Subcutaneous abdominal adipose tissue (tissue), 5 donors: ENCODE results near the gene REV3L.
"Not testable (repeated sequence)": the region's sequence is repeated elsewhere in the genome, so short reads cannot be mapped to it uniquely, and the experiment has no call there.

Experiments used
- H3K27ac ChIP-seq: one replicate; pipeline ENCODE4 v1.7.0; 2013; ENCODE audit warnings: low read depth, mild to moderate bottlenecking, inconsistent platforms, low read length, moderate library complexity
- H3K27me3 ChIP-seq, 5 donors: one replicate each; pipeline ENCODE4 v1.7.0; 2013; ENCODE audit warnings: low read length in 5 of 5, inconsistent platforms in 1 of 5; ENCODE audit not compliant: control insufficient read depth in 5 of 5, insufficient read depth in 4 of 5
- H3K36me3 ChIP-seq, 5 donors: one replicate each; pipeline ENCODE4 v1.7.0; 2013; ENCODE audit warnings: low read length in 5 of 5; ENCODE audit not compliant: control insufficient read depth in 5 of 5, insufficient read depth in 5 of 5
- H3K4me1 ChIP-seq, 5 donors: one replicate each; pipeline ENCODE4 v1.7.0; 2013; ENCODE audit warnings: low read length in 5 of 5, mild to moderate bottlenecking in 3 of 5, moderate library complexity in 1 of 5; ENCODE audit not compliant: control insufficient read depth in 5 of 5, insufficient read depth in 5 of 5
- H3K4me3 ChIP-seq, 5 donors: one replicate each; pipeline ENCODE4 v1.7.0; 2013; ENCODE audit warnings: low read length in 5 of 5, low read depth in 1 of 5
- H3K9ac ChIP-seq, 5 donors: one replicate each; pipeline ENCODE4 v1.7.0; 2013; ENCODE audit warnings: low read length in 5 of 5, mild to moderate bottlenecking in 4 of 5, moderate library complexity in 3 of 5
- H3K9me3 ChIP-seq, 5 donors: one replicate each; pipeline ENCODE4 v1.7.0; 2013; ENCODE audit warnings: low read length in 5 of 5; ENCODE audit not compliant: control insufficient read depth in 5 of 5
- donor health status: healthy.
- donor health status: healthy.
- donor health status: healthy.
- donor health status: healthy.
- donor health status: healthy.

REV3L gene

DNA sequence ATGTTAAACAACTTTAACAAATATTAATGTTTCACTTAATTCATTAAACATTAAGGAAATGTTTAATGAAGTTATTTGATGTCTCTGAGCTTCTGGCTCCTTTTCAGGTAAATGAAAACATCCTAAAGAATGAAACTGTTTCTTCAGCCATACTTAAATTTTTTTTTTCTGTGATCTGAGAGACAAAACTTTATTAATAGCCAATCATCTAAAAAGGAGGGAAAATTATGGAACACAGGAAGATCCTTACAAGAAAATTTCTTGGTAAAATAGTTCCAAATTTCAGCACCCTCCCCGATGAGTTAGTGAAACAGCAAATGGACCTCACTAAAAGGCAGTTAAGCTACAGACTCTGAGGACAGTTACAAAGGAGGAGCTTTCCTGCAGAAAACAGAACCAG, 185.2 kb downstream of the REV3L start:
- H3K4me1 ChIP-seq = no peaks in the 10 kb centered on the region
- no peaks in the 10 kb centered on the region for H3K9me3 ChIP-seq
- H3K9ac ChIP-seq = no peak overlapping the region
- no peak overlapping the region for H3K27ac ChIP-seq
- H3K36me3 ChIP-seq = peaks cover 6 to 28% (median 15%) of the 10 kb centered on the region in 5 donors
- no peaks in the 10 kb centered on the region for H3K27me3 ChIP-seq
- no peak overlapping the region for H3K4me3 ChIP-seq

DNA sequence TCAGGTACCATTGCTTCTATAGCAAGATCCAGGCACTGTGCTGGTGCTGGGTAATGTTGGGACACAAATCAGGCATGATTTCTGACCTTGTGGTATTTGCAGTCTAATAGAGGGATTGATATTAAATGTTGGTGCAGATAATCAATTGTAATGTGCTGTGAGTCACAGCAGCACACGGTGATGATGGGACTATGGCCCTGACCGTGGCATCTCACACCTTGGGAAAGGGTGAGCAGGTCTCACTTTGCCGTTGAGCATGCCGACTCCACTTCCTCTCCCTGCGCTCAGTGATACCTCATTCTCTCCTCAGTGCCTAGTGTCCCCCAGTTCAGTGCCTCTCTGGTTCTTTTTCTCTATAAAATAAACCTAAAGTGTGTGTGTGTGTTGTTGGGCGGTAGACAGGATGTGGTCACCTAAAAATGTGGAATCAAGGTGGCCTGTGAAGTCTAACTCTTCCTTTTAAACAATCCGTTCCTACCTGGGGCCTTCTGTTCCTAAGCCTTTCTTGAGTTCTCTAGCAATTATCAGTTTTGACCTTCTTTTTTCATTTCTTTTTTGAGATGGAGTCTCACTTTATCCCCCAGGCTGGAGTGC, 188.5 kb downstream of the REV3L start:
- H3K27me3 ChIP-seq = no peaks in the 10 kb centered on the region
- H3K27ac ChIP-seq = no peak overlapping the region
- H3K4me3 ChIP-seq = no peak overlapping the region
- H3K9me3 ChIP-seq = no peaks in the 10 kb centered on the region
- peaks cover 3 to 17% (median 3%) of the 10 kb centered on the region in 5 donors for H3K36me3 ChIP-seq
- H3K4me1 ChIP-seq = no peaks in the 10 kb centered on the region
- H3K9ac ChIP-seq = no peak overlapping the region

DNA sequence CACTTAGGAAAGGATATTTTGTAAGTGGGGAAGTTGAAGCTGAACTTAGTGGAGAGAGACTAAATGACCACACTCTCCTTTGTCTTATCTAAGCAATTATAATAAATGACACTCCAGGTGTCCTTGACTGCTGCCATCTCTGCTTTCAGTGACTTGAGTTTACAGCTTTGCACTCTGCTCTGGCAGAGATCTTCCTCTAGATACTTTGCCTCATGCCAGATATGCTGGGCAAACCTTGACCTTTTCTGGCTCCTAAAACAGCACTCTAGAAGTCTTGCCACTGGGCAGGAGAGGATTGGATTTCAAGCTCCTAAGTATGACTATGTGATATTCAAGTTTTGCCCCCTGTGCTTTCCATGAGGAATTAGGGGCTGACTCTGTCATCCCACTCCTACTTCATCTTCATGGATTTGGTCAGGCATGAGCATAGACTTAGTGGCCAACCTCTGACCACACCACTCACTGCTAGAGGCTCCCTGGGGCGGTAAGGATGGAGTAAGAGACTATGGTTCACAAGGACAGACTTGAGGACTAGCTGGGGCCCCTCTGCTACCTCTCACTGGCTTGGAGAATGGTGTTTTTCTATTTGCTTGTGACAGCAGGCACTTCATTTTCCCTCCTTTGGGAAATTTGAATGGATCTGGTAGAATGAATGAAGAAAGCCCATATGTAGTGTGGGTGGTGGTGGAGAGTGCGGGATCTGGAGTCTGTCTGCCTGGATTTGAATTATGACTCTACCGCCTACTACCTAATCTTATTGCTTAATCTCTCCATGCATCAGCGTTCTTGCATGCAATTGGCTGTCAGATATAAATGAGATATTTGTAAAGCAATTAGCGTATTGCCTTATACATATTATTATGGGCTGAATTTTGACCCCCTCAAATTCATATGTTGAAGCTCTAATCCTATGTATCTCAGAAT, 191.4 kb downstream of the REV3L start:
- Histone ChIP-seq H3K9ac (no peak overlapping the region), H3K27ac (no peak overlapping the region), H3K4me3 (no peak overlapping the region), H3K9me3 (no peaks in the 10 kb centered on the region), H3K4me1 (no peaks in the 10 kb centered on the region), H3K27me3 (no peaks in the 10 kb centered on the region), H3K36me3 (peaks cover 0 to 2% (median 0%) of the 10 kb centered on the region in 5 donors)

DNA sequence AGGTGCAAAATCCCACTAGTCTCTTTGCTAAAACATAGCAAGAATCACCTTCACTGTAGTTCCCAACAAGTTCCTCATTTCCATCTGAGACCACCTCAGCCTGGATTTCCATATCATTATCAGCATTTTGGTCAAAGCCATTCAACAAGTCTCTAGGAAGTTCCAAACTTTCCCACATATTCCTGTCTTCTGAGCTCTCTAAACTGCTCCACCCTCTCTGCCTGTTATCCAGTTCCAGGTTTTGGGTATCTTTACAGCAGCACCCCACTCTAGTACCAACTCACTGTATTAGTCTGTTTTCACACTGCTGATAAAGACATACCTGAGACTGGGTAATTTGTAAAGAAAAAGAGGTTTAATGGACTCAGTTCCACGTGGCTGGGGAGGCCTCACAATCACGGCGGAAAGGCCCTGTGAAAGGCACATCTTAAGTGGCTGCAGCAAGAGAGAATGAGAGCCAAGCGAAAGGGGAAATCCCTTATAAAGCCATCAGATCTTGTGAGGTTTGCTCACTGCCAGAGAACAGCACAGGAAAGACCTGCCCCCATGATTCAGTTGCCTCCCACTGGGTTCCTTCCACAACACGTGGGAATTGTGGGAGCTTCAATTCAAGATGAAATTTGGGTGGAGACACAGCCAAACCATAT, 192.2 kb downstream of the REV3L start:
- H3K4me1 ChIP-seq, H3K27me3 ChIP-seq, H3K9ac ChIP-seq, H3K36me3 ChIP-seq, H3K27ac ChIP-seq, H3K9me3 ChIP-seq, H3K4me3 ChIP-seq: not testable (repeated sequence)

DNA sequence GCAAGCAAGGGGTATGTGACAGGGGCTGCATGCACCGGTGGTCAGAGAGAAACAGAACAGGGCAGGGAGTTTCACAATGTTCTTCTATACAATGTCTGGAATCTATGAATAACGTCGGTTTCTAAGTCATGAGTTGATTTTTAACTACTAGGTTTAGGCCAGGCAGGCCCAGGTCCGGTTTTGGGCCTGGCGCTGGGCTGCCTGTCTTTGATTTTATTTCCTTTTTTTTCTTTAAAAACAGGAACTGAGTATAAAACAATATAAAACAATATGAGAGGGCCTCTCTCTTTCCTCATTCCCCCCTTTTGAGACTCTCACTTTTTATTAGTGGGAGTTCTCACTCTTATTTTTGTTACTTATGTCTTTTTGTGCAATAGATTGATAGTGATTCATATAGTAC, 198.7 kb downstream of the REV3L start:
- H3K36me3 ChIP-seq = peaks cover 0 to 10% (median 5%) of the 10 kb centered on the region in 5 donors
- not testable (repeated sequence) for H3K4me1 ChIP-seq, H3K27ac ChIP-seq, H3K4me3 ChIP-seq, H3K27me3 ChIP-seq, H3K9me3 ChIP-seq, H3K9ac ChIP-seq

DNA sequence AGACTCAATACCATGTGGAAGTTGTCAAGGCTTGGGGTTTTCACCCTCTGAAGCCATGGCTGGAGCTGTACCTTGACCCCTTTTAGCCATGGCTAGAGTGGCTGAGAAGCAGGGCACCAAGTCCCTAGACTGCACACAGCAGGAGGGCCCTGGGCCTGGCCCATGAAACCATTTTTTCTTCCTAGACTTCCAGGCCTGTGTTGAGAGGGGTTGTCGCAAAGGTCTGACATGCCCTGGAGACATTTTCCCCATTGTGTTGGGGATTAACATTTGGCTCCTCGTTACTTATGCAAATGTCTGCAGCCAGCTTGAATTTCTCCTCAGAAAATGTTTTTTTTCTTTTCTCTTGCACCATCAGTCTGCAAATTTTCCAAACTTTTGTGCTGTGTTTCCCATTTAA, 199.3 kb downstream of the REV3L start:
- no peaks in the 10 kb centered on the region for H3K27me3 ChIP-seq
- H3K4me1 ChIP-seq = peaks cover 0 to 4% (median 3%) of the 10 kb centered on the region in 5 donors
- H3K27ac ChIP-seq = no peak overlapping the region
- H3K9ac ChIP-seq = no peak overlapping the region
- no peak overlapping the region for H3K4me3 ChIP-seq
- H3K9me3 ChIP-seq = no peaks in the 10 kb centered on the region
- H3K36me3 ChIP-seq = peaks cover 0 to 12% (median 5%) of the 10 kb centered on the region in 5 donors

DNA sequence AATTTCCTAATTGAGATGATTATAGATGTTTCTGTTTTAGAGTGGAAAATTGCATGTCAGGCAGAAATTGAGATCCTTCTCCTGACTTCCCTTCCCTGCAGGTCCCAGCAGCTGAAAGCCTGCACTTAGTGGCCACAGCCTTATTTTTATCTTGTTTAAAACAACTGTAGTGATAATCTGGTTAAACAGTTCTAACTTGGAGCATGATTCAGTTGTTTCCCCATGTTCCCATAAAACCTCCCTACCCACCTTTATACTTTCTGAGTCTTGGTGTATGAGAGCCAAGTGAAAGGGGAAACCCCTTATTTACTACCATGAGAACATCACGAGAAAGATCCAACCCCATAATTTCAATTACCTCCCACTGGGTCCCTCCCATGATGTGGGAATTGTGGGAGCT, 200.5 kb downstream of the REV3L start:
- Histone ChIP-seq H3K27ac (no peak overlapping the region), H3K9me3 (no peaks in the 10 kb centered on the region), H3K9ac (no peak overlapping the region), H3K4me1 (peaks cover 0 to 7% (median 6%) of the 10 kb centered on the region in 5 donors), H3K27me3 (no peaks in the 10 kb centered on the region), H3K4me3 (no peak overlapping the region), H3K36me3 (peaks cover 0 to 15% (median 7%) of the 10 kb centered on the region in 5 donors)

DNA sequence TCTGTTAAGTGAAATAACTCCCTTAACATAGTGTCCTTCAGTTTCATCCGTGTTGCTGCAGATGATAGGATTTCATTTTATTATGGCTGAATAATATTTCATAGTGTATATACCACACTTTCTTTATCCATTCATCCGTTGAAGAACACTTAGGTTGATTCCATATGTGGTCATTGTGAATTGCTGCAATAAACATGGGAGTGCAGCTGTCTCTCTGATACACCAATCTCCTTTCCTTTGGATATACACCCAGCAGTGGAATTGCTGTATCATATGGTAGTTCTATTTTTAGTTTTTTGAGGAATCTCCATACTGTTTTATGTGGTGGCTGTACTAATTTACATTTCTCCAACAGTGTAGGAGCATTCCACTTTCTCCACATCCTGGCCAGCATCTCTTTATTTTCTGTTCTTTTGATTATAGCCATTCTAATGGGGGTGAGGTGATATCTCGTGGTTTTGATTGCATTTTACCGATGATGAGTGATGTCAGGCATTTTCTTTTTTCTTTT, 202.5 kb downstream of the REV3L start:
- H3K27ac ChIP-seq = no peak overlapping the region
- H3K9me3 ChIP-seq = peaks cover 0 to 2% (median 0%) of the 10 kb centered on the region in 5 donors
- no peaks in the 10 kb centered on the region for H3K27me3 ChIP-seq
- H3K4me1 ChIP-seq = peaks cover 0 to 7% (median 6%) of the 10 kb centered on the region in 5 donors
- no peak overlapping the region for H3K9ac ChIP-seq
- H3K36me3 ChIP-seq = peaks cover 9 to 29% (median 18%) of the 10 kb centered on the region in 5 donors
- no peak overlapping the region for H3K4me3 ChIP-seq

DNA sequence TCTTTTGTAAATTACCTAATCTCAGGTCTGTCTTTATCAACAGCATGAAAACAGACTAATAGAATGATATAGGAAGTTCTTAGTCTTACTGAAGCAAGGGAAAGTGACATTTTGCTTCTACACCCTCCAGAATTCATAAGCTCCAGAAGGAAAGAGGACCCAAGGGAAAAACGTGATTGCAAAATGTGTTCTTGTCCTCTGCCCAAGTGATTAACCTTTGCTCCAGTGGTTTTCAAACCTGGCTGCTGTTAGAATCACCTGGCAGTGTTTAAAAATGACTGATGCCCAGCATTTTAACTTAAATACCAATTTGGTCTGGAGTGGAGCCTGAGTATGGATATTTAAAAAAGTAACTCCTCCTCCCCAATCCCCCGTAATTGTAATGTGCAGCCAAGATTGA, 204.3 kb downstream of the REV3L start:
- no peak overlapping the region for H3K27ac ChIP-seq
- no peak overlapping the region for H3K4me3 ChIP-seq
- H3K9ac ChIP-seq = no peak overlapping the region
- peaks cover 8 to 16% (median 15%) of the 10 kb centered on the region in 5 donors for H3K9me3 ChIP-seq
- H3K4me1 ChIP-seq = peaks cover 0 to 7% (median 6%) of the 10 kb centered on the region in 5 donors
- H3K36me3 ChIP-seq = peaks cover 15 to 43% (median 20%) of the 10 kb centered on the region in 5 donors
- no peaks in the 10 kb centered on the region for H3K27me3 ChIP-seq

DNA sequence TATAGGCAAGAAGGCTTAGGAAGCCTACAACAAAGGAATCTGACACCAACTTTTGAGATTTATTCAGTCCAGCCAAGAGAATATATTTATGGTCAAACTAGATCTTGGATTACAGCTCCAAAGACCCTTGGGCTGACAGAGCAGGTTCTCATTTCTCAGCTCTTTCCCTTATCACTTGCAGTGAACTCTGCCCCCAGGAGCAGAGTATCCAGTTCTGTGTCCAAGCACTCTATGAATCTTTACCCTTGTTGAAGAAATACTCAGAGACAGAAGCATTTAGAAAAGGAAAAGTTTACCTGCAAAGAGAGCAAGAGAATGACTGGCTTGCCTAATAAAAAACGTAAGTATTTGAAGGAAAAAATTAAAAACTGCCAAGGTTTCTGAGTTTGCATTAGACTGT, 205.2 kb downstream of the REV3L start:
- Histone ChIP-seq H3K9ac (no peak overlapping the region), H3K36me3 (peaks cover 17 to 45% (median 22%) of the 10 kb centered on the region in 5 donors), H3K4me1 (peaks cover 0 to 7% (median 6%) of the 10 kb centered on the region in 5 donors), H3K27me3 (no peaks in the 10 kb centered on the region), H3K27ac (no peak overlapping the region), H3K9me3 (peaks cover 9 to 24% (median 20%) of the 10 kb centered on the region in 5 donors), H3K4me3 (no peak overlapping the region)
